HAP-1 (cell line): ENCODE measurements around the gene CDC73.
"Not testable (repeated sequence)": the region's sequence is repeated elsewhere in the genome, so short reads cannot be mapped to it uniquely, and the experiment has no call there.

Experiments
- DNase-seq, 2 experiments: peaks; one replicate each; pipeline ENCODE4 v3.0.0-alpha.2; 2016 to 2020; ENCODE audit warnings: low spot score in 2 of 2
- H3K27me3 ChIP-seq: fragments of 250-450 bp; sonication (Bioruptor Pico); 2 replicates; pipeline ENCODE4 v1.5.1; 2020; ENCODE audit warnings: low read depth, mild to moderate bottlenecking, moderate library complexity
- H3K36me3 ChIP-seq: fragments of 250-450 bp; sonication (Bioruptor Pico); replicated peaks from 2 replicates; pipeline ENCODE4 v1.5.1; 2020; ENCODE audit warnings: mild to moderate bottlenecking
- H3K4me1 ChIP-seq: fragments of 250-450 bp; sonication (Bioruptor Pico); 2 replicates; pipeline ENCODE4 v1.5.1; 2020; ENCODE audit warnings: mild to moderate bottlenecking
- H3K4me3 ChIP-seq: fragments of 250-450 bp; sonication (Bioruptor Pico); 2 replicates; pipeline ENCODE4 v1.5.1; 2020; ENCODE audit warnings: mild to moderate bottlenecking, moderate library complexity
- H3K9me3 ChIP-seq: fragments of 250-450 bp; sonication (Bioruptor Pico); 2 replicates; pipeline ENCODE4 v1.5.1; 2020; ENCODE audit warnings: mild to moderate bottlenecking, moderate library complexity
- in situ Hi-C: fragments of 300-500 bp; cut with MboI; formaldehyde crosslinking; loops from 3 replicates; pipeline ENCODE4 v1.14.3; 2020; ENCODE audit warnings: low sequenced_read_pairs, inconsistent platforms, mixed read lengths

Gene CDC73

DNA sequence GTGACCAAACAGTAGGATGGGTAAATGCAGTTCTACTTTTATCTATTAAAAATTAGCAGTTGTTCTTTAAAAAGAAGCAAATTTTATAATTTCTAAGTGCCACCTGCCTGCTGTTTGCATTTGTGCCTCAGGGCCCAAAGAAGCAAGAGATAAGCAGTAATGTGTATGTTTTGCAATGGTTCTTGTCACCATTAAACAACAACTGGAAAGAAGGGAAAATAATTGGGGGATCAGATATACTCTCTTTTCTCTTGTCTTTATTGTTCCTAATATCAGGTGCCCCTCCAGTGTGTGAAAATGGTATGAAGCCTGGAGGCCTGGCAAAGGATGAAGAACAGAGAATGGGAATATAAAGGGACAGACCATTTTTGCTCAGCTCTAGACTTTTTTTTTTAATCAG is 55.0 kb downstream of the CDC73 start:
- in situ Hi-C loops: no loop called here
- Histone ChIP-seq H3K9me3 (no peaks in the 10 kb centered on the region), H3K4me3 (no peak overlapping the region), H3K4me1 (no peaks in the 10 kb centered on the region), H3K27me3 (no peaks in the 10 kb centered on the region), H3K36me3 (no peaks in the 10 kb centered on the region)
- DNase-seq: no peak

- H3K27me3 ChIP-seq: no peaks in the 10 kb centered on the region
- H3K4me3 ChIP-seq: no peak overlapping the region
- H3K9me3 ChIP-seq: no peaks in the 10 kb centered on the region
- in situ Hi-C loops: no loop called here
- peaks cover 6% of the 10 kb centered on the region for H3K4me1 ChIP-seq
- DNase-seq: no peak
- no peaks in the 10 kb centered on the region for H3K36me3 ChIP-seq
These were observed 57.3 kb downstream of the CDC73 start for GRCh38 chr1:193179094-193179493.

- H3K36me3 ChIP-seq: no peaks in the 10 kb centered on the region
- H3K9me3 ChIP-seq: no peaks in the 10 kb centered on the region
- no peak for DNase-seq
- in situ Hi-C loops: no loop called here
- H3K27me3 ChIP-seq: no peaks in the 10 kb centered on the region
- H3K4me1 ChIP-seq: peaks cover 30% of the 10 kb centered on the region
- H3K4me3 ChIP-seq: no peak overlapping the region
These were observed 59.7 kb downstream of the CDC73 start for GRCh38 chr1:193181536-193181935.

- H3K4me1 ChIP-seq: peaks cover 33% of the 10 kb centered on the region
- in situ Hi-C loops: no loop called here
- no peaks in the 10 kb centered on the region for H3K36me3 ChIP-seq
These were observed 60.2 kb downstream of the CDC73 start for GRCh38 chr1:193181985-193182384.

GRCh38 chr1:193183019-193183627 is 61.3 kb downstream of the CDC73 start:
- Histone ChIP-seq H3K27me3 (no peaks in the 10 kb centered on the region), H3K4me3 (no peak overlapping the region), H3K36me3 (no peaks in the 10 kb centered on the region), H3K4me1 (peaks cover 44% of the 10 kb centered on the region), H3K9me3 (no peaks in the 10 kb centered on the region)
- peak; percentile 21 to 64 for DNase-seq
- in situ Hi-C loops: no loop called here

More at GRCh38 chr1:193181985-193182384, 60.2 kb downstream of the CDC73 start:
- no peak for DNase-seq
- Histone ChIP-seq H3K4me3 (no peak overlapping the region), H3K9me3 (no peaks in the 10 kb centered on the region), H3K27me3 (no peaks in the 10 kb centered on the region)

DNA sequence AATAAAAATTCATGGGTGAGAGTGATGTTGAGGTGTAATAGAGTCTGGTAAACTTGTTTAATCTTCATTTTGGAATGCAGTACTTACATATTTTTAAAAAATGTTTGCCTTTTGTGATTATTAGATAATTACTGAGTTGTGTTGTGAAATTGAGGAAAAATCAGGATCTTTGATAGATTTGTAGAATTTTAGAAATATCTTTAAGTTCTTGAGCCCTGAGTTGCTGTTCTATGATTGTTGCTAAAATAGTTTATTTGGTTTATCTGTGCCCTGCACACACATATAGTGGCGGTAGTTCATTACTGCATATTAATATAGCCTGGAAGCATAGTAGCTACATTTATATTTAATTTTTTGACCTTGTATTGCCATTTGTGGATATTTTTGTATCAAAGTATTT is 62.9 kb downstream of the CDC73 start:
- in situ Hi-C loops: no loop called here
- peaks cover 61% of the 10 kb centered on the region for H3K4me1 ChIP-seq
- H3K9me3 ChIP-seq: no peaks in the 10 kb centered on the region
- H3K36me3 ChIP-seq: no peaks in the 10 kb centered on the region
- no peaks in the 10 kb centered on the region for H3K27me3 ChIP-seq
- DNase-seq: no peak
- no peak overlapping the region for H3K4me3 ChIP-seq

GRCh38 chr1:193185211-193185610 is 63.4 kb downstream of the CDC73 start:
- Histone ChIP-seq H3K9me3 (no peaks in the 10 kb centered on the region), H3K27me3 (no peaks in the 10 kb centered on the region), H3K4me1 (peaks cover 65% of the 10 kb centered on the region), H3K4me3 (no peak overlapping the region), H3K36me3 (no peaks in the 10 kb centered on the region)
- DNase-seq: peak in 1 of 2 experiments; percentile 61
- in situ Hi-C loops: no loop called here

- Histone ChIP-seq H3K27me3 (no peaks in the 10 kb centered on the region), H3K9me3 (no peaks in the 10 kb centered on the region), H3K36me3 (no peaks in the 10 kb centered on the region), H3K4me3 (peak within 1 kb of the TSS; percentile 14), H3K4me1 (peaks cover 72% of the 10 kb centered on the region)
- in situ Hi-C loops: no loop called here
- peak; percentile 53 to 60 for DNase-seq
These were observed 64.3 kb downstream of the CDC73 start, which contains the start of gene B3GALT2 for GRCh38 chr1:193185901-193186731. B3GALT2 (minus strand) TSS chr1:193186613; CDS start chr1:193181562, 5,051 bp downstream.

- in situ Hi-C loops: no loop called here
- H3K4me3 ChIP-seq: no peak overlapping the region
- H3K4me1 ChIP-seq: peaks cover 72% of the 10 kb centered on the region
- H3K27me3 ChIP-seq: no peaks in the 10 kb centered on the region
- no peaks in the 10 kb centered on the region for H3K9me3 ChIP-seq
- H3K36me3 ChIP-seq: no peaks in the 10 kb centered on the region
- DNase-seq: no peak
These were observed 65.3 kb downstream of the CDC73 start for GRCh38 chr1:193187114-193187513.

GRCh38 chr1:193188915-193189314 is 67.1 kb downstream of the CDC73 start:
- in situ Hi-C loops, H3K36me3 ChIP-seq, DNase-seq: not testable (repeated sequence)

DNA sequence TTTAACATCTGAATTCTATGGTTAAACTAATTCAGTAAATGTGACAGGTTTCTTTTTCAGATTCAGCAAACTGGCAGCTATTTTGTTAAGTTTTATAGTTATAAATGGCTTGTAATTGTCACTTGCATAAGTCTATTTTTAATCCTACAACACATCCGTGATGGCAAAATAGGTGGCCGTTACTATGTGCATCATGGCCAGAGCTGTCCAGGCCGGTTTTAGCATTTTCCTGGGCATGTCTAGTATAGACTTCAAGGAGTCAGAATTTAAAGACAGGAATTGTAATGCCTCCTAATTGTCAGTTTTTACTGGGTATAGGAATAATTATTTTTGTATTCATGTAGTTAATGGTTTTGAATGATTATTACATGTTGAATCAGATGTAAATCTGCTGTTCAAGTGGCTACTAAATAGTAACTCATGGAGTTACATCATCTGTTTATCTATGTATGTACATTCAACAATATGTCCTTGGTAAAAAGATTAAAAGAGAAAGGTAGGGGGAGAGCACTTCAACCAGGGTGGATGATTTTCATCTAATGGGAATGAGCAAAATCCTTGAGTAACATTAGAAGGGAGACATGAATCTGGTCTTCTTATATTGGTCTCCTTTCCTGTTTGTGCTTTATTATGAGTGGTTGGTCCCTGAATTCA is 67.7 kb downstream of the CDC73 start:
- Histone ChIP-seq H3K4me3 (no peak overlapping the region), H3K27me3 (no peaks in the 10 kb centered on the region), H3K36me3 (0 out of 2 replicates have a peak, but pooled peaks cover 3% of the 10 kb centered on the region), H3K9me3 (no peaks in the 10 kb centered on the region), H3K4me1 (peaks cover 63% of the 10 kb centered on the region)
- DNase-seq: no peak
- in situ Hi-C loops: no loop called here

More at GRCh38 chr1:193188915-193189314, 67.1 kb downstream of the CDC73 start:
- H3K9me3 ChIP-seq, H3K27me3 ChIP-seq, H3K4me3 ChIP-seq: not testable (repeated sequence)
- peaks cover 70% of the 10 kb centered on the region for H3K4me1 ChIP-seq

DNA sequence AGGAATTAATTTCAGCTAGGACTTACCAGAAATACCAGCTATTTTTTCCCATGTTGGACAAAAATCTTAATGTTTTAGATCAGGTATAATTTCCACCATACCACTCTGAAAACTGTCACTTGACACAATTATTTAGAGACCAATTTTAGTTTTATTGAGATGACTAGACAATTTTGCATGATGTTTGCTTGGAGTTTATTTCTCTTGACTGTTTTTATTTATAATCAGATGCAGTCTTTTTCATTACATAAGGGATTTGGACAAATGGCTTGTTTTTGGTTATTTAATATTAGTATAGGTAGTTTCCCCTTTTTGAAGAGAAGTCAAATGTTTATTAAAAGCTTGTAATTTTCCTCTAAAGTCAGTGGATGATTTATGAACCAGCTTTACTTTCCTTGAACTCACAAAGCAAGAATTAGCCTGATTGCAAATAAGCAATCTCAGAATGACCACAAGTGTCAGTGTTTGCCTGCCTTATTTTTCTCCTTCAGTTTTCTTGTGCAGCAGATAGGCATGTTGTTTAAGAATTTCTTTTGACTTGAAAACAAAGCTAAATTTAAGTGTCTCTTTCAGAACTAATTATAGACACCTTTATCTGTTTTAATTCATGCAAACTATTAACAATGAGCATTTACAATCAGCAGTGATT is 68.4 kb downstream of the CDC73 start:
- Histone ChIP-seq H3K27me3 (no peaks in the 10 kb centered on the region), H3K4me1 (peaks cover 57% of the 10 kb centered on the region), H3K36me3 (0 out of 2 replicates have a peak, but pooled peaks cover 3% of the 10 kb centered on the region), H3K4me3 (no peak overlapping the region), H3K9me3 (no peaks in the 10 kb centered on the region)
- in situ Hi-C loops: no loop called here
- DNase-seq: peak in 1 of 2 experiments; percentile 36

GRCh38 chr1:193192586-193192985 is 70.8 kb downstream of the CDC73 start:
- DNase-seq: no peak
- in situ Hi-C loops: no loop called here
- no peaks in the 10 kb centered on the region for H3K27me3 ChIP-seq
- no peaks in the 10 kb centered on the region for H3K9me3 ChIP-seq
- H3K4me1 ChIP-seq: peaks cover 35% of the 10 kb centered on the region
- no peak overlapping the region for H3K4me3 ChIP-seq
- H3K36me3 ChIP-seq: 0 out of 2 replicates have a peak, but pooled peaks cover 3% of the 10 kb centered on the region
